SU-DHL-6 (cell line): Measurements from ENCODE around the gene MT1E.

Experiments used
- EZH2phosphoT487 ChIP-seq: fragments of 200-600 bp; sonication (generic), shearing (Covaris generic); conservative IDR thresholded peaks from 2 replicates; pipeline ENCODE4 v1.6.1; 2018; ENCODE audit warnings: mild to moderate bottlenecking, antibody characterized with exemption, low read length, moderate library complexity, mixed read lengths
- TF ChIP-seq, protein P1 (sequence below): fragments of 200-600 bp; sonication (generic); IDR thresholded peaks from one replicate; pipeline ENCODE4 v1.5.1; 2017; ENCODE audit warnings: antibody characterized with exemption, mild to moderate bottlenecking, low read length, moderate library complexity; ENCODE audit not compliant: insufficient read depth, poor library complexity, severe bottlenecking

DNA sequence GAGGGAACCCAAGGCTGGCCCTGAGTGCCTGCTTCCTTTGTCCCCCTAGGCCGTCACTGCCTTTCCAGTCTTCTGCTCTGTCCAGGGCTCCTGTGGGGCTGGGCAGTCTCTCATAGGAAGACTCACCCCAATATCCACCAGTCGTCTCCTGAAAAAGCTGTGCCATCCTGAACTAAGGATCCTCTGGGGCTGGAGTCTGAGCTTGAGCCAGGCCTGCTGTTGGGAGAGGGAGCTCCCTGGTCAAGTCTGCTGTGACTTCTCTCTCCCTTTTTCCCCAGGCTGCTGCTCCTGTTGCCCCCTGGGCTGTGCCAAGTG, 45.0 kb downstream of the MT1E start:
- TF ChIP-seq, protein P1, sequence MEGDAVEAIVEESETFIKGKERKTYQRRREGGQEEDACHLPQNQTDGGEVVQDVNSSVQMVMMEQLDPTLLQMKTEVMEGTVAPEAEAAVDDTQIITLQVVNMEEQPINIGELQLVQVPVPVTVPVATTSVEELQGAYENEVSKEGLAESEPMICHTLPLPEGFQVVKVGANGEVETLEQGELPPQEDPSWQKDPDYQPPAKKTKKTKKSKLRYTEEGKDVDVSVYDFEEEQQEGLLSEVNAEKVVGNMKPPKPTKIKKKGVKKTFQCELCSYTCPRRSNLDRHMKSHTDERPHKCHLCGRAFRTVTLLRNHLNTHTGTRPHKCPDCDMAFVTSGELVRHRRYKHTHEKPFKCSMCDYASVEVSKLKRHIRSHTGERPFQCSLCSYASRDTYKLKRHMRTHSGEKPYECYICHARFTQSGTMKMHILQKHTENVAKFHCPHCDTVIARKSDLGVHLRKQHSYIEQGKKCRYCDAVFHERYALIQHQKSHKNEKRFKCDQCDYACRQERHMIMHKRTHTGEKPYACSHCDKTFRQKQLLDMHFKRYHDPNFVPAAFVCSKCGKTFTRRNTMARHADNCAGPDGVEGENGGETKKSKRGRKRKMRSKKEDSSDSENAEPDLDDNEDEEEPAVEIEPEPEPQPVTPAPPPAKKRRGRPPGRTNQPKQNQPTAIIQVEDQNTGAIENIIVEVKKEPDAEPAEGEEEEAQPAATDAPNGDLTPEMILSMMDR = no peak
- TF ChIP-seq EZH2phosphoT487 = no peak
